Measurements from ENCODE around the gene NR4A3. TPM values are rescaled to one million over a fixed set of nuclear protein-coding genes. Genes with fewer than 3 reads are reported as not detected.

The NR4A3 gene
- total RNA-seq, 6 experiments from 2014 or later, result 1.2 to 3.1 (median 2.4) TPM

DNA sequence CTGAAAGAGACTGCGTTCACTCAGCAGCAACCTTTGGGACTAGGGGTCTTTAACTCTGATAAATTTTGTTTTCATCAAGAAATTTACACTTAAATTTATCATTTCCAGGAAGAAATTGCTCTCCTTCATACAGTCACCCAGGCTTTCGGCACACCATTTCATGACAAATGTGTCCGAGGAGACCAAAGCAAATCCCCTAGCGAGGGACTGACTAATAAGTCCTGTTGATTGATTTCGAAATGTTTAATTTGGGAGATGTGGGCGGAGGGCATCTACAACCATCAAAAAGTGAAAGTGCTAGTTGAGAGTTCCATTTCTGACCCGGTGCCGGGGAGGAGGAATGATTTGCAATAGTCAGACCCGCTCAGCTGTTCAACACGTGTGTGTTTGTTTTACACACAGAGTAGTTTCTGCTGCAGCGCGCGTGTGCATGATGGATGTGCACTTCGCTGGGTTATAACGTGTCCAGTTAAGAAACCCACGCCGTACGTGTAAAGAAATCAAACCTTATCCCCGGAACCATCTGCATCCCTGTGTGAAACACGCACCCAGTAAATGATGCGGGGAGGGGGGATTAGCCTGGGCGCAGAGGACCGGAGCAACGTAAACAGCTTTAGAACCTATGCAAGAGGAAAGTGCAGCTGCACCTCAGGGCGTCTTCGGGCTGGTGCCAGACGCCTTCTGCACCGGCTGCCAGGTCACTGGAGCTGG lies 845 bp upstream of the NR4A3 start:
- peak overlapping the region; percentile 80 for H3K27ac Mint-ChIP-seq
- H3K4me1 Mint-ChIP-seq (ENCODE audit: low read depth), result peaks cover 31% of the 10 kb centered on the region
- H3K36me3 Mint-ChIP-seq (ENCODE audit: low read depth), result no peaks in the 10 kb centered on the region
- peak overlapping the region; percentile 99 for H3K4me3 Mint-ChIP-seq
- TF ChIP-seq, protein P1, sequence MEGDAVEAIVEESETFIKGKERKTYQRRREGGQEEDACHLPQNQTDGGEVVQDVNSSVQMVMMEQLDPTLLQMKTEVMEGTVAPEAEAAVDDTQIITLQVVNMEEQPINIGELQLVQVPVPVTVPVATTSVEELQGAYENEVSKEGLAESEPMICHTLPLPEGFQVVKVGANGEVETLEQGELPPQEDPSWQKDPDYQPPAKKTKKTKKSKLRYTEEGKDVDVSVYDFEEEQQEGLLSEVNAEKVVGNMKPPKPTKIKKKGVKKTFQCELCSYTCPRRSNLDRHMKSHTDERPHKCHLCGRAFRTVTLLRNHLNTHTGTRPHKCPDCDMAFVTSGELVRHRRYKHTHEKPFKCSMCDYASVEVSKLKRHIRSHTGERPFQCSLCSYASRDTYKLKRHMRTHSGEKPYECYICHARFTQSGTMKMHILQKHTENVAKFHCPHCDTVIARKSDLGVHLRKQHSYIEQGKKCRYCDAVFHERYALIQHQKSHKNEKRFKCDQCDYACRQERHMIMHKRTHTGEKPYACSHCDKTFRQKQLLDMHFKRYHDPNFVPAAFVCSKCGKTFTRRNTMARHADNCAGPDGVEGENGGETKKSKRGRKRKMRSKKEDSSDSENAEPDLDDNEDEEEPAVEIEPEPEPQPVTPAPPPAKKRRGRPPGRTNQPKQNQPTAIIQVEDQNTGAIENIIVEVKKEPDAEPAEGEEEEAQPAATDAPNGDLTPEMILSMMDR (IDR thresholded peaks at IDR 0.05), result no peak
- DNase-seq, result peak; percentile 64
- peaks cover 10% of the 10 kb centered on the region for H3K27me3 Mint-ChIP-seq (ENCODE audit: insufficient read depth)
- H3K9me3 Mint-ChIP-seq, result no peaks in the 10 kb centered on the region

DNA sequence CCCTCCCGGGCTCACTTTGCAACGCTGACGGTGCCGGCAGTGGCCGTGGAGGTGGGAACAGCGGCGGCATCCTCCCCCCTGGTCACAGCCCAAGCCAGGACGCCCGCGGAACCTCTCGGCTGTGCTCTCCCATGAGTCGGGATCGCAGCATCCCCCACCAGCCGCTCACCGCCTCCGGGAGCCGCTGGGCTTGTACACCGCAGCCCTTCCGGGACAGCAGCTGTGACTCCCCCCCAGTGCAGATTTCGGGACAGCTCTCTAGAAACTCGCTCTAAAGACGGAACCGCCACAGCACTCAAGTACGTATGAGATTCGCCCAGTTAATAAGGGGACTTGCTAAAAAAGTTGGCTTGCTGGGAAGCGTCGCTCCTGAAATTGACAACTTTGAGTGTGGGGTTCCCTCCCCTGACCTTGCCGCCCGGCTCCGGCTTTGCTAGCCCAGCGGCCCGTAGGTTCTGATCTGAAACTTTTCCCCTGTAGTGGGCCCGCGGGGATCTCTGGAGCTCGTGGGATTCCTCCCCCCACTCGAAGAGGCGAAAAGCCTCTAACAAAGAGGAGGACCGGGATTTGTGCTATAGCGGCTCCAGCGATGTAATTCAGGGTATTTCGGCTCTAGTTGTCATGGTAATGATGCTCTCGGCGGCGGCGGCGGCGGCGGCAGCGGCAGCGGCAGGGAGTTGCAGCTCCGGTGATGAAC lies 572 bp downstream of the NR4A3 start:
- peak overlapping the region; percentile 99 for H3K4me3 Mint-ChIP-seq
- H3K36me3 Mint-ChIP-seq (ENCODE audit: low read depth), result no peaks in the 10 kb centered on the region
- TF ChIP-seq, protein P1 (IDR thresholded peaks at IDR 0.05), result no peak
- H3K27me3 Mint-ChIP-seq (ENCODE audit: insufficient read depth), result peaks cover 11% of the 10 kb centered on the region
- DNase-seq, result peak; percentile 60
- H3K9me3 Mint-ChIP-seq, result no peaks in the 10 kb centered on the region
- peak overlapping the region; percentile 80 for H3K27ac Mint-ChIP-seq
- H3K4me1 Mint-ChIP-seq (ENCODE audit: low read depth), result peaks cover 29% of the 10 kb centered on the region

DNA sequence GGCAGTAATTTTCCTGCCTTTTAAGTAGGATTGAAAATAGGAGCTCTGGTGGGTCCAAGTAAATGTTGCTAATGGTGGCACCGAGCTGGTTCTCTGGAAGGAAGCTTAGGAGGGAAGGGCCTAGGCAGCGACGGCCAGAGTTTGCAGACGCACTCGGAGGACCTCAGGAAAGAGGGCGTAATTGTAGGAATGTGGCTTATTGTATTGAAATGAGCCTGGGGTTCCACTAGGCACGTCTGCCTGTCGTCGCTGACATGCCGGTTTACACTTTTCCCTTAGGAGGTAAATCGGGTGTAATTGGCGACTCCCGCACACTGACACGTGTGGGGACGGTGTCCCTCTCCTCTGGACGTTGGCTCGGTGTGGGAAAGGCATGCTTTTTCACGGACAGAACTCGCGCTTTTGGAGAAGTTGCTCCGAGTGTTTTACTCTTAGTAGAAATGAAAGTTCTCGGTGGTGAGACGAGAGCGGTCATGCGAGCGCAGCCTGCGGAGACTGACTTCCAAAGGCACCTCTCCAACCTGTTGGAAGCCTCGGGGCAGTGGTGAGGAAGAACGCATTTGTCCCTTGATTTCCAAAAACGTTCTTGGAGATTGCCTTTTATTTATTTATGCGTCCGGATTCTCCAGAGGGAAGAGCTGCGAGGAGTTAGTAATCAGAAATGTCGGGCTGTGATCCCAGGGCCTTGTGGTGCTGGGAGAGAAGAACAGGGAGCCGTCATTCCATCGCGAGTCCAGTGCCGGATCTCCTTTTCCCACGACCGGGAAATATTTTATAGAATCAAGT lies 1.3 kb downstream of the NR4A3 start:
- H3K27me3 Mint-ChIP-seq (ENCODE audit: insufficient read depth), result peaks cover 12% of the 10 kb centered on the region
- DNase-seq, result peak; percentile 35
- peak overlapping the region; percentile 80 for H3K27ac Mint-ChIP-seq
- H3K4me1 Mint-ChIP-seq (ENCODE audit: low read depth), result peaks cover 28% of the 10 kb centered on the region
- H3K4me3 Mint-ChIP-seq, result peak overlapping the region; percentile 99
- no peaks in the 10 kb centered on the region for H3K9me3 Mint-ChIP-seq
- TF ChIP-seq, protein P1 (IDR thresholded peaks at IDR 0.05), result no peak
- H3K36me3 Mint-ChIP-seq (ENCODE audit: low read depth), result peaks cover 3% of the 10 kb centered on the region; the same call in 1 of the 2 replicates

DNA sequence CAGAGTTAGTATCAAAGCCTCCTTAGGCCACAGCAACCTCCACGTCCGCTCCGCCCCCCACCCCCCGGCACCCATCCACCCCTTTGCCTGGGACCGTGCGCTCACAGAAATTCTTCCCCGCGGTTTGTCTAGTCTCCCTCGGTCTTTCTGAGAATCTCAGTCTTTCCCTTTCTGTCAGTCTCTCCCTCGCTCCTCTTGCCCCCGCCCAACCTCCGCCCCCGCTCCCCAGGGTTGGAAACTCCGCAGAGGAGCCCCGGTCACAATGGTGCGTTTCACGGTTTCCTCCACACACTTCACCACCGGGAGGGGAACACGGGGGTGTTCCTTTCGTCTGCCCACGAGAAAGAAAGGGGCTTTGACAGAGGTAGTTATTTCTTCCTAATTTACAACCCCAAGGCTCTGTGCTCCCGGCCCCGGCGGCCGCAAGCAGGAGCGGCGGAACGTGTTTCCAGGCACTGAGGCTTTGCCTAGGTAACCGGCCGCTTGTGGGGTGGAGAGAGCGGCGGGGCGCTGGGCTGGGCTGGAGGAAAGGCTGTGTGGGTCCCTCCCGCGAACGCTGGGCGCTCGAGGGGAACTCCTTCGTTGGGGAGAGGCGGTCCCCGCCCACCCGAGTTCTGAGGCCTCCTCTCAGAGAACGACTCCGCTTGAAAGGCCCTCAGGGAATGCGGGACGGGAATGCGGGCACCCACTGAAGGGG lies 2.1 kb downstream of the NR4A3 start:
- H3K27ac Mint-ChIP-seq, result peak overlapping the region; percentile 80

More for the DNA sequence above, 2.1 kb downstream of the NR4A3 start:
- TF ChIP-seq, protein P1 (IDR thresholded peaks at IDR 0.05), result no peak
- no peaks in the 10 kb centered on the region for H3K9me3 Mint-ChIP-seq
- peaks cover 5% of the 10 kb centered on the region for H3K36me3 Mint-ChIP-seq (ENCODE audit: low read depth)
- H3K27me3 Mint-ChIP-seq (ENCODE audit: insufficient read depth), result peaks cover 12% of the 10 kb centered on the region
- H3K4me1 Mint-ChIP-seq (ENCODE audit: low read depth), result peaks cover 20% of the 10 kb centered on the region
- H3K4me3 Mint-ChIP-seq, result peak overlapping the region; percentile 99
- DNase-seq, result peak; percentile 4
